ENCODE measurements around the gene NGFR.

GRCh38 chr17:49549691-49550678 lies 54.9 kb downstream of the NGFR start:
- TF ChIP-seq CTCF (IDR thresholded peaks at IDR 0.05), result no peak
- TF ChIP-seq POLR2A (IDR thresholded peaks at IDR 0.05), result no peak
- no peak for TF ChIP-seq POLR2AphosphoS5 (IDR thresholded peaks at IDR 0.05)
- no peak for TF ChIP-seq EP300 (IDR thresholded peaks at IDR 0.05)

All from gastroesophageal sphincter (tissue), 3 donors.